ENCODE results near the gene STAC2. TPM values are rescaled to one million over a fixed set of nuclear protein-coding genes. Genes with fewer than 3 reads are reported as not detected.

The STAC2 gene
- total RNA-seq, 1 donor from 2014 or later = 0.62 TPM

DNA sequence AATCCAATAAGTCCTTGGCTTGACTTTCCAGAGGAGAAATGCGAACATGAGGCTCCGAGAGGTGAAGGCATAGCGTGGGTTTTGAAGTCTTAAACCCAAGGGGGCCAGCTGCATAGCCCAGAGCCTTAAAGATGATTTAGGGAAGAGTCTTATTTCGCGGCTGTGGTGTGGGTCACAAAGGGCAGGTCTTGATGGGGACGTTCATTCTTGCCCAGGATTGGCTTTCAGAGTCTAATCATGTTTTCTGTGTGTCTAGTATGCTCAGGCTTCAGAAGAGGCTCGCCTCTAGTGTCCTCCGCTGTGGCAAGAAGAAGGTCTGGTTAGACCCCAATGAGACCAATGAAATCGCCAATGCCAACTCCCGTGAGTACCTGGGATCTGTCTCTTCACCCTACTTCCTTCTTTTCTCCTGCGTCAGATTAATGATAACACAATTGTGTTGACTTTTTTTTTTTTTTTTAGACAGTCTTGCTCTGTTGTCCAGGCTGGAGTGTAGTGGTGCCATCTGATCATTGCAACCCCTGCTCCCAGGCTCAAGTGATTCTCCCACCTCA is 24.7 kb downstream of the STAC2 start:
- no peak for TF ChIP-seq CTCF (IDR thresholded peaks at IDR 0.05)
- peak overlapping the region; percentile 99 for H3K27ac Mint-ChIP-seq (ENCODE audit: unreplicated experiment)
- H3K4me3 Mint-ChIP-seq (ENCODE audit: unreplicated experiment) = peak overlapping the region; percentile 96
- H3K4me1 Mint-ChIP-seq (ENCODE audit: unreplicated experiment) = peaks cover 40% of the 10 kb centered on the region
- DNase-seq (ENCODE audit: extremely low spot score, unreplicated experiment) = no peak
- peaks cover 28% of the 10 kb centered on the region for H3K36me3 Mint-ChIP-seq (ENCODE audit: unreplicated experiment)
- H3K27me3 Mint-ChIP-seq (ENCODE audit: unreplicated experiment) = no peaks in the 10 kb centered on the region
- H3K9me3 Mint-ChIP-seq (ENCODE audit: unreplicated experiment) = no peaks in the 10 kb centered on the region

GRCh38 chr17:39200070-39200879 is 25.5 kb downstream of the STAC2 start, which contains the start of gene RPL19:
TSS of gene RPL19 (plus strand) at chr17:39200283. CDS start at chr17:39200345, 62 bp downstream.
- H3K4me1 Mint-ChIP-seq (ENCODE audit: unreplicated experiment) = peaks cover 44% of the 10 kb centered on the region
- no peaks in the 10 kb centered on the region for H3K27me3 Mint-ChIP-seq (ENCODE audit: unreplicated experiment)
- peak within 1 kb of the TSS; percentile 99 for H3K27ac Mint-ChIP-seq (ENCODE audit: unreplicated experiment)
- no peaks in the 10 kb centered on the region for H3K9me3 Mint-ChIP-seq (ENCODE audit: unreplicated experiment)
- H3K36me3 Mint-ChIP-seq (ENCODE audit: unreplicated experiment) = peaks cover 28% of the 10 kb centered on the region
- DNase-seq (ENCODE audit: extremely low spot score, unreplicated experiment) = peak; percentile 91
- peak within 1 kb of the TSS; percentile 96 for H3K4me3 Mint-ChIP-seq (ENCODE audit: unreplicated experiment)
- no peak for TF ChIP-seq CTCF (IDR thresholded peaks at IDR 0.05)

GRCh38 chr17:39199820-39200069 is 26.0 kb downstream of the STAC2 start:
- Mint-ChIP-seq H3K4me3 (ENCODE audit: unreplicated experiment) (peak overlapping the region; percentile 96), H3K9me3 (ENCODE audit: unreplicated experiment) (no peaks in the 10 kb centered on the region), H3K4me1 (ENCODE audit: unreplicated experiment) (peaks cover 48% of the 10 kb centered on the region), H3K36me3 (ENCODE audit: unreplicated experiment) (peaks cover 26% of the 10 kb centered on the region), H3K27me3 (ENCODE audit: unreplicated experiment) (no peaks in the 10 kb centered on the region), H3K27ac (ENCODE audit: unreplicated experiment) (peak overlapping the region; percentile 99)
- DNase-seq (ENCODE audit: extremely low spot score, unreplicated experiment) = peak; percentile 92
- no peak for TF ChIP-seq CTCF (IDR thresholded peaks at IDR 0.05)

DNA sequence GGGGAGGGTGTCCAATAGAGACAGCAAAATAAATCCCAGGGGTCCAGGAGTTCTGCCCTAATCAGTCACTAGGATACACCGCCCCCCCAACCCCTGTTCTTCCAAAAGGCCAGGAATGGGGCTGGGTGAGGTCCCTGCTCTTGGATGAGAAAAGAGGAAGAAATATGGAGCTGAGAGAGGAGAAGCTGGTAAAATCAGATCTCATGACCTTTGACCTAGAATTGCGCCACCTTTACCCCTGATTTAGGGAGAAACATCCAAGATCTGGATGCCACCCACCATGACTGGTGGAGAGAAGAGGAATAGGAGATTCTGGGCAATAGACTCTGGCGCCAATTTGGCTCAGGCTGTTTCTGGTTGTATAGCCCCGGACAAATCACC is 27.6 kb downstream of the STAC2 start:
- Mint-ChIP-seq H3K36me3 (ENCODE audit: unreplicated experiment) (peaks cover 17% of the 10 kb centered on the region), H3K27ac (ENCODE audit: unreplicated experiment) (peak overlapping the region; percentile 99), H3K27me3 (ENCODE audit: unreplicated experiment) (no peaks in the 10 kb centered on the region), H3K4me3 (ENCODE audit: unreplicated experiment) (peak overlapping the region; percentile 76), H3K9me3 (ENCODE audit: unreplicated experiment) (no peaks in the 10 kb centered on the region), H3K4me1 (ENCODE audit: unreplicated experiment) (peaks cover 51% of the 10 kb centered on the region)
- no peak for DNase-seq (ENCODE audit: extremely low spot score, unreplicated experiment)
- no peak for TF ChIP-seq CTCF (IDR thresholded peaks at IDR 0.05)

GRCh38 chr17:39197380-39198185 is 28.2 kb downstream of the STAC2 start, which contains the start of gene CACNB1:
TSS of gene CACNB1 (minus strand) at chr17:39197669. CDS start at chr17:39197495, 174 bp downstream.
- Mint-ChIP-seq H3K4me1 (ENCODE audit: unreplicated experiment) (peaks cover 47% of the 10 kb centered on the region), H3K4me3 (ENCODE audit: unreplicated experiment) (peak within 1 kb of the TSS; percentile 76), H3K36me3 (ENCODE audit: unreplicated experiment) (peaks cover 19% of the 10 kb centered on the region), H3K9me3 (ENCODE audit: unreplicated experiment) (no peaks in the 10 kb centered on the region), H3K27ac (ENCODE audit: unreplicated experiment) (peak within 1 kb of the TSS; percentile 99), H3K27me3 (ENCODE audit: unreplicated experiment) (no peaks in the 10 kb centered on the region)
- TF ChIP-seq CTCF (IDR thresholded peaks at IDR 0.05) = no peak
- peak; percentile 92 for DNase-seq (ENCODE audit: extremely low spot score, unreplicated experiment)

Measured in osteocyte (in vitro differentiated cells).